Mucosa of descending colon (tissue), 3 donors: ENCODE results near the gene ZNF446. TPM values are rescaled to one million over a fixed set of nuclear protein-coding genes. Genes with fewer than 3 reads are reported as not detected.
"Not testable (repeated sequence)": the region's sequence is repeated elsewhere in the genome, so short reads cannot be mapped to it uniquely, and the experiment has no call there.

Experiments used
- ATAC-seq: fragments of 200-7000 bp; cut with Tn5 transposase; one replicate; pipeline ENCODE4 v1.9.1; 2020; ENCODE audit warnings: mild to moderate bottlenecking, moderate library complexity
- DNase-seq, 3 donors: peaks; one replicate each; pipeline ENCODE4 v3.0.0-alpha.2; 2020
- H3K36me3 ChIP-seq: fragments of 200-600 bp; one replicate; pipeline ENCODE4 v1.8.0; 2021; ENCODE audit warnings: low read depth, mild to moderate bottlenecking
- H3K4me1 ChIP-seq: fragments of 200-600 bp; one replicate; pipeline ENCODE4 v1.8.0; 2021; ENCODE audit warnings: low read depth, mild to moderate bottlenecking
- H3K4me3 ChIP-seq: fragments of 200-600 bp; one replicate; pipeline ENCODE4 v1.8.0; 2021; ENCODE audit warnings: mild to moderate bottlenecking
- H3K9me3 ChIP-seq: fragments of 200-600 bp; one replicate; pipeline ENCODE4 v1.8.0; 2021; ENCODE audit warnings: mild to moderate bottlenecking
- CTCF ChIP-seq: fragments of 200-600 bp; IDR thresholded peaks from one replicate; pipeline ENCODE4 v1.8.0; 2022; ENCODE audit warnings: antibody characterized with exemption, mild to moderate bottlenecking
- intact Hi-C, 2 donors: fragments of 100-400 bp; cut with DNase I in 1 of 2; cut with micrococcal nuclease in 1 of 2; formaldehyde crosslinking; loops; one replicate each; pipeline versions ENCODE4 v1.11.0 to v1.11.1; 2022; cut with DNase I, micrococcal nuclease
- total RNA-seq, 3 donors: library from RNA; stranded (reverse); fragmentation: NEBNext Ultra II Directional in 2 of 3; extraction: Animal tissue kit (Norgen Biotek cat#: 25700) in 2 of 3; gene quantifications; one replicate each; pipeline versions ENCODE4 v1.2.1 to v1.2.4, GENCODE V29; 2021 to 2023
- donor health status: DM: no; HTN: no; CAD: no; lungs with moderate emphysema.
- donor health status: DM: no; HTN: no; CAD: no.
- donor health status: DM: no; HTN: yes; CAD: no.

The ZNF446 gene
- total RNA-seq, 3 donors from 2014 or later, result 9.4 to 12.6 (median 10.6) TPM

GRCh38 chr19:58479303-58479702 lies 3.2 kb downstream of the ZNF446 start:
- TF ChIP-seq CTCF, result no peak
- DNase-seq, result no peak
- no peak for ATAC-seq
- no peaks in the 10 kb centered on the region for H3K9me3 ChIP-seq
- intact Hi-C loops, result no loop called here
- H3K36me3 ChIP-seq, result no peaks in the 10 kb centered on the region
- H3K4me1 ChIP-seq, result peaks cover 11% of the 10 kb centered on the region
- no peak overlapping the region for H3K4me3 ChIP-seq

- intact Hi-C loops, result no loop called here
- peaks cover 9% of the 10 kb centered on the region for H3K4me1 ChIP-seq
- no peaks in the 10 kb centered on the region for H3K9me3 ChIP-seq
- H3K36me3 ChIP-seq, result no peaks in the 10 kb centered on the region
- no peak overlapping the region for H3K4me3 ChIP-seq
- ATAC-seq (no peak), DNase-seq (no peak)
- no peak for TF ChIP-seq CTCF
These were observed 3.8 kb downstream of the ZNF446 start for GRCh38 chr19:58479736-58480480.

GRCh38 chr19:58480481-58480830 lies 4.3 kb downstream of the ZNF446 start:
- no peaks in the 10 kb centered on the region for H3K36me3 ChIP-seq
- DNase-seq (no peak), ATAC-seq (no peak)
- peaks cover 5% of the 10 kb centered on the region for H3K4me1 ChIP-seq
- no peak overlapping the region for H3K4me3 ChIP-seq
- H3K9me3 ChIP-seq, result no peaks in the 10 kb centered on the region
- TF ChIP-seq CTCF, result no peak
- intact Hi-C loops, result no loop called here

GRCh38 chr19:58480831-58481230 lies 4.7 kb downstream of the ZNF446 start:
- ATAC-seq, result no peak
- no peaks in the 10 kb centered on the region for H3K36me3 ChIP-seq
- DNase-seq, result no peak
- intact Hi-C loops, result no loop called here
- no peaks in the 10 kb centered on the region for H3K9me3 ChIP-seq
- peaks cover 5% of the 10 kb centered on the region for H3K4me1 ChIP-seq
- no peak for TF ChIP-seq CTCF
- H3K4me3 ChIP-seq, result no peak overlapping the region

GRCh38 chr19:58482372-58482771 lies 6.2 kb downstream of the ZNF446 start:
- H3K4me1 ChIP-seq, result no peaks in the 10 kb centered on the region
- DNase-seq (no peak), ATAC-seq (no peak)
- no peaks in the 10 kb centered on the region for H3K9me3 ChIP-seq
- intact Hi-C loops, result no loop called here
- no peak for TF ChIP-seq CTCF
- no peaks in the 10 kb centered on the region for H3K36me3 ChIP-seq
- H3K4me3 ChIP-seq, result no peak overlapping the region

GRCh38 chr19:58483776-58484175 lies 7.6 kb downstream of the ZNF446 start:
- H3K4me1 ChIP-seq, result no peaks in the 10 kb centered on the region
- no peak for ATAC-seq
- intact Hi-C loops, result no loop called here
- H3K36me3 ChIP-seq, result no peaks in the 10 kb centered on the region
- DNase-seq, result no peak
- no peaks in the 10 kb centered on the region for H3K9me3 ChIP-seq
- H3K4me3 ChIP-seq, result no peak overlapping the region
- no peak for TF ChIP-seq CTCF

GRCh38 chr19:58484349-58484748 lies 8.2 kb downstream of the ZNF446 start:
- intact Hi-C loops, H3K9me3 ChIP-seq, ATAC-seq, H3K4me1 ChIP-seq, H3K36me3 ChIP-seq, DNase-seq, H3K4me3 ChIP-seq: not testable (repeated sequence)
